Endodermal cell (in vitro differentiated cells): ENCODE measurements around the gene ZNRF2. TPM values are rescaled to one million over a fixed set of nuclear protein-coding genes. Genes with fewer than 3 reads are reported as not detected.
A peak's percentile ranks its signal among the peaks of the same experiment; 100 is the strongest.

Experiments
- DNase-seq: peaks from one replicate; pipeline ENCODE4 v3.0.0-alpha.2; 2017
- H3K27ac ChIP-seq: 2 replicates; pipeline ENCODE4 v1.5.1; 2013; ENCODE audit warnings: mild to moderate bottlenecking, low read depth, low read length, moderate library complexity
- H3K27me3 ChIP-seq: 2 replicates; pipeline ENCODE4 v1.6.1; 2013; ENCODE audit warnings: mild to moderate bottlenecking, low read length, moderate library complexity; ENCODE audit not compliant: insufficient read depth, control insufficient read depth, poor library complexity, severe bottlenecking
- H3K36me3 ChIP-seq: 2 replicates; pipeline ENCODE4 v1.7.0; 2013; ENCODE audit warnings: mild to moderate bottlenecking, low read length, moderate library complexity; ENCODE audit not compliant: control insufficient read depth, insufficient read depth
- H3K4me1 ChIP-seq: one replicate; pipeline ENCODE4 v1.7.0; 2013; ENCODE audit warnings: low read length; ENCODE audit not compliant: control insufficient read depth, insufficient read depth
- H3K4me3 ChIP-seq: 2 replicates; pipeline ENCODE4 v1.5.1; 2013; ENCODE audit warnings: mild to moderate bottlenecking, low read length, moderate library complexity
- H3K9ac ChIP-seq: 2 replicates; pipeline ENCODE4 v1.6.1; 2013; ENCODE audit warnings: mild to moderate bottlenecking, low read length, moderate library complexity; ENCODE audit not compliant: poor library complexity, severe bottlenecking; ENCODE audit errors: extremely low read depth
- H3K9me3 ChIP-seq: 2 replicates; pipeline ENCODE4 v1.6.1; 2013; ENCODE audit warnings: mild to moderate bottlenecking, low read length, moderate library complexity; ENCODE audit not compliant: control insufficient read depth
- H3K27ac Mint-ChIP-seq: 2 replicates; pipeline ENCODE4 v1.8.0; 2020; ENCODE audit warnings: mixed read lengths
- H3K27me3 Mint-ChIP-seq: 2 replicates; pipeline ENCODE4 v1.8.0; 2021; ENCODE audit warnings: mild to moderate bottlenecking, mixed read lengths; ENCODE audit not compliant: insufficient read depth
- H3K36me3 Mint-ChIP-seq: 2 replicates; pipeline ENCODE4 v1.8.0; 2020; ENCODE audit warnings: low read depth, mixed read lengths
- H3K4me1 Mint-ChIP-seq: 2 replicates; pipeline ENCODE4 v1.8.0; 2020; ENCODE audit warnings: mixed read lengths
- H3K4me3 Mint-ChIP-seq: 2 replicates; pipeline ENCODE4 v1.8.0; 2020; ENCODE audit warnings: mild to moderate bottlenecking, moderate library complexity, mixed read lengths
- H3K9me3 Mint-ChIP-seq: 2 replicates; pipeline ENCODE4 v1.8.0; 2020; ENCODE audit warnings: mild to moderate bottlenecking, mixed read lengths
- CTCF ChIP-seq: fragments of 200-600 bp; sonication (generic); conservative IDR thresholded peaks from 2 replicates; pipeline ENCODE4 v1.5.0; 2021; ENCODE audit warnings: antibody characterized with exemption, mild to moderate bottlenecking
- whole genome bisulfite sequencing, 2 experiments: methylation state at CpG; one replicate each; pipeline versions ENCODE4 v1.1.5 to v1.1.7; 2013; ENCODE audit warnings: missing lambda C conversion rate in 2 of 2, mixed read lengths in 1 of 2; ENCODE audit not compliant: insufficient coverage in 1 of 2, insufficient read length in 1 of 2; 5-methylcytosine and 5-hydroxymethylcytosine counted together
- long read RNA-seq, 4 experiments: library from polyadenylated mRNA in 2 of 4; library from RNA in 1 of 4; library from capped mRNA in 1 of 4; stranded (forward) in 3 of 4; unstranded in 1 of 4; transcript quantifications; one replicate each; pipeline ENCODE4 v2.0.0, GENCODE V29; 2020 to 2021; ENCODE audit warnings: inconsistent platforms in 1 of 4
- polyA plus RNA-seq, 2 experiments: library from polyadenylated mRNA; stranded (reverse); fragments of 50-300 nt; gene quantifications; one replicate each; pipeline ENCODE4 v1.2.3, GENCODE V29; 2013
- total RNA-seq, 2 donors: library from RNA; stranded (reverse); fragmentation: NEBNext Ultra II Directional in 1 of 2; extraction: Animal tissue kit (Norgen Biotek cat#: 25700) in 1 of 2; gene quantifications; 2 replicates in 1 of 2; 3 replicates in 1 of 2; pipeline ENCODE4 v1.2.1, GENCODE V29; 2021

ZNRF2 gene
- 10 to 100 TPM; 15.5 to 20.9 TPM for total RNA-seq
- 9.6 TPM for polyA plus RNA-seq (2013, experiment 1 of 2)
- polyA plus RNA-seq (2013, experiment 2 of 2) = 9.2 TPM
- long read RNA-seq, experiment 1, transcript ZNRF2-201 (5 exons, 3,460 nt) = major isoform, 5 of 6 reads
- long read RNA-seq, experiment 1, partial matches to known transcripts = 1 of 6 reads
- long read RNA-seq, experiment 1, other reads (novel, unspliced or antisense) = 0 of 6 reads
- long read RNA-seq, experiment 2, transcript ZNRF2-201 (5 exons, 3,460 nt) = major isoform, 40 of 44 reads
- long read RNA-seq, experiment 2, partial matches to known transcripts = 2 of 44 reads
- long read RNA-seq, experiment 2, other reads (novel, unspliced or antisense) = 2 of 44 reads
- long read RNA-seq, experiment 3 = 0 reads
- long read RNA-seq, experiment 4 = 0 reads

GRCh38 chr7:30284298-30285066 lies at the start of gene ZNRF2:
Gene ZNRF2, plus strand, starts transcription at chr7:30284597. Its CDS starts 761 bp downstream, at chr7:30285358.
- H3K9ac ChIP-seq = no peak within 1 kb of the TSS
- no peaks in the 10 kb centered on the region for H3K27me3 ChIP-seq
- Mint-ChIP-seq H3K27me3 (peaks cover 2% of the 10 kb centered on the region), H3K4me3 (peak within 1 kb of the TSS; percentile 76), H3K9me3 (no peaks in the 10 kb centered on the region), H3K36me3 (no peaks in the 10 kb centered on the region), H3K4me1 (peaks cover 35% of the 10 kb centered on the region), H3K27ac (peak within 1 kb of the TSS; percentile 92)
- peak; percentile 66 for TF ChIP-seq CTCF
- peak within 1 kb of the TSS; percentile 82 for H3K27ac ChIP-seq
- peaks cover 8% of the 10 kb centered on the region for H3K4me1 ChIP-seq
- no peaks in the 10 kb centered on the region for H3K9me3 ChIP-seq
- WGBS, 2 experiments = 0 to 1% methylated on average over 20 to 93 of the region's 96 CpGs
- no peaks in the 10 kb centered on the region for H3K36me3 ChIP-seq
- peak; percentile 100 for DNase-seq
- H3K4me3 ChIP-seq = peak within 1 kb of the TSS; percentile 68

GRCh38 chr7:30237271-30237695 lies 47.1 kb upstream of the ZNRF2 start:
- Mint-ChIP-seq H3K27me3 (no peaks in the 10 kb centered on the region), H3K4me3 (no peak overlapping the region), H3K36me3 (no peaks in the 10 kb centered on the region), H3K27ac (no peak overlapping the region), H3K4me1 (peaks cover 8% of the 10 kb centered on the region), H3K9me3 (no peaks in the 10 kb centered on the region)
- Histone ChIP-seq H3K4me1 (no peaks in the 10 kb centered on the region), H3K9ac (no peak overlapping the region), H3K4me3 (no peak overlapping the region), H3K9me3 (no peaks in the 10 kb centered on the region), H3K27ac (no peak overlapping the region), H3K27me3 (no peaks in the 10 kb centered on the region), H3K36me3 (no peaks in the 10 kb centered on the region)
- TF ChIP-seq CTCF = no peak
- 78 to 82% methylated on average over 1 of the region's 1 CpG for WGBS, 2 experiments
- DNase-seq = no peak

- Mint-ChIP-seq H3K36me3 (no peaks in the 10 kb centered on the region), H3K27me3 (no peaks in the 10 kb centered on the region), H3K9me3 (no peaks in the 10 kb centered on the region), H3K27ac (no peak overlapping the region), H3K4me3 (no peak overlapping the region), H3K4me1 (peaks cover 8% of the 10 kb centered on the region)
- Histone ChIP-seq H3K4me1 (no peaks in the 10 kb centered on the region), H3K27ac (no peak overlapping the region), H3K9ac (no peak overlapping the region), H3K27me3 (no peaks in the 10 kb centered on the region), H3K4me3 (no peak overlapping the region), H3K36me3 (no peaks in the 10 kb centered on the region), H3K9me3 (no peaks in the 10 kb centered on the region)
- TF ChIP-seq CTCF = no peak
- DNase-seq = no peak
Measured at GRCh38 chr7:30238721-30239441, 45.5 kb upstream of the ZNRF2 start.
